Neuronal stem cell (in vitro differentiated cells): Measurements from ENCODE around the gene TSPAN8.

Source experiments
- DNase-seq: peaks from one replicate; pipeline ENCODE4 v3.0.0-alpha.2; 2013; ENCODE audit warnings: low spot score
- H2AFZ ChIP-seq: one replicate; pipeline ENCODE4 v1.6.1; 2013; ENCODE audit warnings: mild to moderate bottlenecking, low read length, inconsistent platforms
- H2AK5ac ChIP-seq: 2 replicates; pipeline ENCODE4 v1.6.1; 2013; ENCODE audit warnings: low read depth, mild to moderate bottlenecking, inconsistent platforms, low read length, moderate library complexity, mixed read lengths
- H2BK120ac ChIP-seq: 2 replicates; pipeline ENCODE4 v1.6.1; 2013; ENCODE audit warnings: low read depth, mild to moderate bottlenecking, inconsistent platforms, low read length, moderate library complexity, mixed read lengths
- H2BK12ac ChIP-seq: one replicate; pipeline ENCODE4 v1.6.1; 2013; ENCODE audit warnings: low read length, inconsistent platforms
- H2BK15ac ChIP-seq: 2 replicates; pipeline ENCODE4 v1.6.1; 2013; ENCODE audit warnings: mild to moderate bottlenecking, low read length, inconsistent platforms, mixed read lengths
- H2BK5ac ChIP-seq: one replicate; pipeline ENCODE4 v1.6.1; 2013; ENCODE audit warnings: inconsistent platforms, mild to moderate bottlenecking, low read length, moderate library complexity
- H3K14ac ChIP-seq: one replicate; pipeline ENCODE4 v1.6.1; 2013; ENCODE audit warnings: low read length, inconsistent platforms
- H3K18ac ChIP-seq: 2 replicates; pipeline ENCODE4 v1.6.1; 2013; ENCODE audit warnings: low read length, inconsistent platforms
- H3K23ac ChIP-seq: 2 replicates; pipeline ENCODE4 v1.6.1; 2013; ENCODE audit warnings: low read depth, mild to moderate bottlenecking, mixed read lengths, low read length, inconsistent platforms; ENCODE audit not compliant: poor library complexity
- H3K27ac ChIP-seq: replicated peaks from 3 replicates; pipeline ENCODE4 v1.5.1; 2013; ENCODE audit warnings: low read length, inconsistent platforms
- H3K27me3 ChIP-seq, 3 experiments: 2 replicates each; pipeline ENCODE4 v1.6.1; 2013; ENCODE audit warnings: low read length in 3 of 3, mild to moderate bottlenecking in 2 of 3, inconsistent platforms in 1 of 3, low read depth in 1 of 3, mixed read lengths in 1 of 3, moderate library complexity in 1 of 3; ENCODE audit not compliant: control insufficient read depth in 3 of 3, insufficient read depth in 3 of 3
- H3K36me3 ChIP-seq, 2 donors: replicated peaks in 1 of 2; 2 replicates each; pipeline ENCODE4 v1.6.1; 2013; ENCODE audit warnings: low read length in 2 of 2; ENCODE audit not compliant: control insufficient read depth in 2 of 2, insufficient read depth in 2 of 2
- H3K4ac ChIP-seq: 2 replicates; pipeline ENCODE4 v1.6.1; 2013; ENCODE audit warnings: inconsistent platforms, mild to moderate bottlenecking, low read length, moderate library complexity
- H3K4me1 ChIP-seq, 2 donors: 1 replicate in 1 of 2; 2 replicates in 1 of 2; pipeline ENCODE4 v1.6.1; 2013; ENCODE audit warnings: low read length in 2 of 2, low read depth in 1 of 2; ENCODE audit not compliant: control insufficient read depth in 2 of 2, insufficient read depth in 1 of 2
- H3K4me2 ChIP-seq: one replicate; pipeline ENCODE4 v1.6.1; 2013; ENCODE audit warnings: mild to moderate bottlenecking, low read length, inconsistent platforms; ENCODE audit not compliant: insufficient read depth, poor library complexity, severe bottlenecking
- H3K4me3 ChIP-seq, 2 donors: 2 replicates each; pipeline ENCODE4 v1.5.1; 2013; ENCODE audit warnings: low read length in 2 of 2, mild to moderate bottlenecking in 2 of 2, inconsistent platforms in 1 of 2, moderate library complexity in 1 of 2
- H3K79me1 ChIP-seq: one replicate; pipeline ENCODE4 v1.6.1; 2013; ENCODE audit warnings: low read depth, mild to moderate bottlenecking, inconsistent platforms, low read length, moderate library complexity
- H3K9ac ChIP-seq: one replicate; pipeline ENCODE4 v1.6.1; 2013; ENCODE audit warnings: mild to moderate bottlenecking, low read depth, low read length, inconsistent platforms; ENCODE audit not compliant: poor library complexity
- H3K9me3 ChIP-seq, 2 donors: replicated peaks in 1 of 2; 2 replicates each; pipeline versions ENCODE3 to v1.6.1; 2013; ENCODE audit warnings: low read length in 2 of 2, mild to moderate bottlenecking in 2 of 2, inconsistent platforms in 1 of 2, low read depth in 1 of 2, mixed read lengths in 1 of 2, moderate library complexity in 1 of 2; ENCODE audit not compliant: control insufficient read depth in 2 of 2, insufficient read depth in 1 of 2
- H4K8ac ChIP-seq: one replicate; pipeline ENCODE4 v1.6.1; 2013; ENCODE audit warnings: low read depth, mild to moderate bottlenecking, inconsistent platforms, low read length, moderate library complexity
- H4K91ac ChIP-seq: one replicate; pipeline ENCODE4 v1.6.1; 2013; ENCODE audit warnings: low read length, low read depth, mild to moderate bottlenecking, inconsistent platforms; ENCODE audit not compliant: poor library complexity
- WGBS, 2 donors: extraction: QIAGEN DNeasy Blood & Tissue Kit; methylation state at CpG; one replicate each; pipeline ENCODE4 v1.1.7; 2013; ENCODE audit warnings: missing lambda C conversion rate in 2 of 2, mixed read lengths in 1 of 2; ENCODE audit not compliant: insufficient read length in 2 of 2, insufficient replicate concordance in 1 of 2; ENCODE audit errors: extremely low coverage in 2 of 2; 5-methylcytosine and 5-hydroxymethylcytosine counted together

TSPAN8 gene

GRCh38 chr12:71139153-71139735, 18.6 kb downstream of the TSPAN8 start:
- H3K18ac ChIP-seq: no peak overlapping the region
- no peak overlapping the region for H2BK120ac ChIP-seq
- H2BK12ac ChIP-seq: no peak overlapping the region
- H3K14ac ChIP-seq: no peak overlapping the region
- no CpG with 5 or more reads among the region's 6 CpGs for WGBS, 2 donors
- no peak overlapping the region for H4K8ac ChIP-seq
- H3K36me3 ChIP-seq: no peaks in the 10 kb centered on the region
- H3K9ac ChIP-seq: no peak overlapping the region
- no peak overlapping the region for H2BK5ac ChIP-seq
- no peak overlapping the region for H2AFZ ChIP-seq
- H3K4me1 ChIP-seq: peaks cover 0 to 4% of the 10 kb centered on the region in 2 donors
- no peak overlapping the region for H3K27ac ChIP-seq
- no peak overlapping the region for H2AK5ac ChIP-seq
- no peak overlapping the region for H3K23ac ChIP-seq
- no peak overlapping the region for H4K91ac ChIP-seq
- no peaks in the 10 kb centered on the region for H3K9me3 ChIP-seq
- no peaks in the 10 kb centered on the region for H3K79me1 ChIP-seq
- no peaks in the 10 kb centered on the region for H3K27me3 ChIP-seq
- no peak overlapping the region for H2BK15ac ChIP-seq
- no peak for DNase-seq
- no peak overlapping the region for H3K4ac ChIP-seq
- no peak overlapping the region for H3K4me2 ChIP-seq
- H3K4me3 ChIP-seq: no peak overlapping the region

GRCh38 chr12:71138011-71138410, 19.8 kb downstream of the TSPAN8 start:
- no peak overlapping the region for H4K91ac ChIP-seq
- no CpG with 5 or more reads among the region's 3 CpGs for WGBS, 2 donors

GRCh38 chr12:71135812-71136176, 22.0 kb downstream of the TSPAN8 start:
- Histone ChIP-seq H3K4me1 (peaks cover 0 to 2% of the 10 kb centered on the region in 2 donors), H3K79me1 (no peaks in the 10 kb centered on the region), H3K4ac (no peak overlapping the region), H3K9me3 (no peaks in the 10 kb centered on the region), H2BK15ac (no peak overlapping the region), H3K18ac (peak overlapping the region; percentile 38), H2BK12ac (no peak overlapping the region), H2BK120ac (no peak overlapping the region), H2BK5ac (no peak overlapping the region), H3K14ac (no peak overlapping the region), H4K8ac (no peak overlapping the region), H3K36me3 (no peaks in the 10 kb centered on the region), H3K23ac (no peak overlapping the region), H3K4me2 (no peak overlapping the region), H3K4me3 (no peak overlapping the region), H2AK5ac (no peak overlapping the region), H3K9ac (no peak overlapping the region), H2AFZ (no peak overlapping the region), H4K91ac (no peak overlapping the region), H3K27ac (no peak overlapping the region), H3K27me3 (no peaks in the 10 kb centered on the region)
- WGBS, 2 donors: no CpG with 5 or more reads among the region's 3 CpGs
- DNase-seq: no peak

More at GRCh38 chr12:71138011-71138410, 19.8 kb downstream of the TSPAN8 start:
- Histone ChIP-seq H3K9ac (no peak overlapping the region), H3K9me3 (no peaks in the 10 kb centered on the region), H3K4me1 (peaks cover 0 to 4% of the 10 kb centered on the region in 2 donors), H3K36me3 (no peaks in the 10 kb centered on the region), H2AK5ac (no peak overlapping the region), H3K4me3 (no peak overlapping the region), H3K79me1 (no peaks in the 10 kb centered on the region), H2BK15ac (no peak overlapping the region), H2BK12ac (no peak overlapping the region), H3K18ac (no peak overlapping the region), H2BK120ac (no peak overlapping the region), H3K4me2 (no peak overlapping the region), H2BK5ac (no peak overlapping the region), H3K23ac (no peak overlapping the region), H3K14ac (no peak overlapping the region), H2AFZ (no peak overlapping the region), H3K27me3 (no peaks in the 10 kb centered on the region), H3K4ac (no peak overlapping the region), H3K27ac (no peak overlapping the region), H4K8ac (no peak overlapping the region)
- DNase-seq: no peak

- Histone ChIP-seq H3K9me3 (no peaks in the 10 kb centered on the region), H3K27me3 (no peaks in the 10 kb centered on the region), H4K8ac (no peak overlapping the region), H3K27ac (no peak overlapping the region), H4K91ac (no peak overlapping the region), H2BK12ac (no peak overlapping the region), H2BK120ac (no peak overlapping the region), H2BK5ac (no peak overlapping the region), H3K4me2 (no peak overlapping the region), H2AK5ac (no peak overlapping the region), H3K18ac (peak overlapping the region; percentile 38), H2BK15ac (no peak overlapping the region), H3K4ac (no peak overlapping the region), H3K14ac (no peak overlapping the region), H3K79me1 (no peaks in the 10 kb centered on the region), H3K4me3 (no peak overlapping the region), H3K23ac (no peak overlapping the region), H3K36me3 (no peaks in the 10 kb centered on the region), H3K4me1 (peaks cover 0 to 2% of the 10 kb centered on the region in 2 donors), H3K9ac (no peak overlapping the region), H2AFZ (no peak overlapping the region)
- WGBS, 2 donors: no CpG with 5 or more reads among the region's 2 CpGs
- no peak for DNase-seq
Measured at GRCh38 chr12:71135077-71135811, 22.6 kb downstream of the TSPAN8 start.
